Transverse colon (tissue), 4 donors: ENCODE measurements around the gene FAM131C. TPM values are rescaled to one million over a fixed set of nuclear protein-coding genes. Genes with fewer than 3 reads are reported as not detected.

Source experiments
- DNase-seq: peaks from one replicate; pipeline ENCODE4 v3.0.0-alpha.2; 2019
- H3K27ac ChIP-seq, 4 donors: fragments of 200-600 bp; sonication (generic); 2 replicates each; pipeline ENCODE4 v1.5.1; 2016 to 2018; ENCODE audit warnings: inconsistent platforms in 4 of 4
- H3K27me3 ChIP-seq: fragments of 200-600 bp; sonication (generic); 2 replicates; pipeline ENCODE4 v1.5.1; 2017; ENCODE audit warnings: inconsistent platforms
- H3K36me3 ChIP-seq, 4 donors: fragments of 200-600 bp; sonication (generic); 2 replicates each; pipeline ENCODE4 v1.5.1; 2017 to 2019; ENCODE audit warnings: inconsistent platforms in 4 of 4
- H3K4me1 ChIP-seq, 4 donors: fragments of 200-600 bp; sonication (generic); 2 replicates each; pipeline ENCODE4 v1.5.1; 2017 to 2020; ENCODE audit warnings: inconsistent platforms in 4 of 4
- H3K4me3 ChIP-seq, 4 donors: fragments of 200-600 bp; sonication (generic); 1 replicate in 1 of 4; 2 replicates in 3 of 4; pipeline versions ENCODE4 v1.5.1 to v1.6.1; 2017 to 2019; ENCODE audit warnings: inconsistent platforms in 4 of 4
- H3K9me3 ChIP-seq, 2 donors: fragments of 200-600 bp; sonication (generic); 2 replicates each; pipeline ENCODE4 v1.5.1; 2017 to 2019; ENCODE audit warnings: inconsistent platforms in 2 of 2
- EP300 ChIP-seq: sonication (generic); formaldehyde crosslinking; IDR thresholded peaks from one replicate; pipeline ENCODE4 v1.6.1; 2017; ENCODE audit warnings: antibody characterized with exemption, low read depth
- POLR2A ChIP-seq: fragments of 450-650 bp; IDR thresholded peaks from one replicate; pipeline ENCODE4 v1.6.1; 2016; ENCODE audit warnings: antibody characterized with exemption, mild to moderate bottlenecking, moderate library complexity
- POLR2AphosphoS5 ChIP-seq, 3 donors: sonication (generic); formaldehyde crosslinking; IDR thresholded peaks; one replicate each; pipeline ENCODE4 v1.6.1; 2016; ENCODE audit warnings: antibody characterized with exemption in 3 of 3
- WGBS, 2 donors: methylation state at CpG; one replicate each; pipeline ENCODE4 v1.1.5; 2018; ENCODE audit warnings: low coverage in 1 of 2; 5-methylcytosine and 5-hydroxymethylcytosine counted together
- in situ Hi-C, 4 donors: fragments of 200-750 bp; cut with MboI; loops; one replicate each; pipeline versions ENCODE4 v1.15.0 to v1.15.1; 2017; ENCODE audit warnings: low sequenced_read_pairs in 3 of 4, low pct_ligation_motif_present in 1 of 4, low pct_unique_long_range_greater_than_20kb in 1 of 4
- intact Hi-C: fragments of 100-400 bp; cut with DNase I; formaldehyde crosslinking; loops from one replicate; pipeline ENCODE4 v1.15.1; 2023; ENCODE audit warnings: low total_unique reads
- total RNA-seq, 4 donors: library from RNA; depleted of rRNA; stranded (reverse); fragments of >200 nt; gene quantifications; one replicate each; pipeline ENCODE4 v1.1.0, GENCODE V29; 2016
- TF ChIP-seq, protein P1 (sequence below), 5 experiments: fragments of 200-600 bp in 3 of 5; fragments of 450-650 bp in 2 of 5; sonication (generic) in 3 of 5; IDR thresholded peaks; 1 replicate in 2 of 5; 2 replicates in 3 of 5; pipeline ENCODE4 v1.5.1; 2016 to 2017; ENCODE audit warnings: antibody characterized with exemption in 5 of 5, inconsistent platforms in 3 of 5, mild to moderate bottlenecking in 2 of 5, moderate library complexity in 1 of 5

The FAM131C gene
- total RNA-seq, 4 donors from 2014 or later = 1.2 TPM; not detected in 3

DNA sequence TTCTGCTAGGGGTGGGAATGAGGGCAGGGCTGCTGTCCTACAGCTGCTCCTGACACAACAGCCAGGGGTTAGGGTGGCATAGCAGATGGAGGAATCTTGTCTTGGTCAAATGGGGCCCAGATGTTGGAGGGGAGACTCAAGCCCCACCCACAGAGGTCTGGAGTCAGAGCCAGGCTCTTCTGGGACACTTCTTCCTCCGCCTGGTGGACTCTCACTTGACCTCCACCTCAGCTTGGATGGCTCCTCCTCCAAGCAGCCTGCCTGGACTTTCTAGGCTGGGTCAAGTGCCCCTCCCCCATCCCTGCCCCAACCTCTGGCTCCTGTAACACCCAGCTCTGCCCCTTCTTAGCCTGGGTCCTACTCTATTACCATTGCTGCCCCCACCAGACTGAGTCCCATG, 47.0 kb upstream of the FAM131C start:
- in situ Hi-C loops (no loop called here), intact Hi-C loops (no loop called here)
- Histone ChIP-seq H3K9me3 (no peaks in the 10 kb centered on the region), H3K27ac (no peak overlapping the region), H3K36me3 (peaks cover 0 to 12% (median 0%) of the 10 kb centered on the region in 4 donors), H3K4me3 (no peak overlapping the region), H3K27me3 (no peaks in the 10 kb centered on the region), H3K4me1 (no peaks in the 10 kb centered on the region)
- TF ChIP-seq, protein P1, sequence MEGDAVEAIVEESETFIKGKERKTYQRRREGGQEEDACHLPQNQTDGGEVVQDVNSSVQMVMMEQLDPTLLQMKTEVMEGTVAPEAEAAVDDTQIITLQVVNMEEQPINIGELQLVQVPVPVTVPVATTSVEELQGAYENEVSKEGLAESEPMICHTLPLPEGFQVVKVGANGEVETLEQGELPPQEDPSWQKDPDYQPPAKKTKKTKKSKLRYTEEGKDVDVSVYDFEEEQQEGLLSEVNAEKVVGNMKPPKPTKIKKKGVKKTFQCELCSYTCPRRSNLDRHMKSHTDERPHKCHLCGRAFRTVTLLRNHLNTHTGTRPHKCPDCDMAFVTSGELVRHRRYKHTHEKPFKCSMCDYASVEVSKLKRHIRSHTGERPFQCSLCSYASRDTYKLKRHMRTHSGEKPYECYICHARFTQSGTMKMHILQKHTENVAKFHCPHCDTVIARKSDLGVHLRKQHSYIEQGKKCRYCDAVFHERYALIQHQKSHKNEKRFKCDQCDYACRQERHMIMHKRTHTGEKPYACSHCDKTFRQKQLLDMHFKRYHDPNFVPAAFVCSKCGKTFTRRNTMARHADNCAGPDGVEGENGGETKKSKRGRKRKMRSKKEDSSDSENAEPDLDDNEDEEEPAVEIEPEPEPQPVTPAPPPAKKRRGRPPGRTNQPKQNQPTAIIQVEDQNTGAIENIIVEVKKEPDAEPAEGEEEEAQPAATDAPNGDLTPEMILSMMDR (IDR thresholded peaks at IDR 0.05) = no peak
- TF ChIP-seq POLR2A (no peak), EP300 (no peak), POLR2AphosphoS5 (IDR thresholded peaks at IDR 0.05) (no peak)
- 67% methylated on average over 1 of the region's 1 CpG; no CpG with 5 or more reads in 1 of the 2 donors for WGBS, 2 donors
- DNase-seq = no peak

DNA sequence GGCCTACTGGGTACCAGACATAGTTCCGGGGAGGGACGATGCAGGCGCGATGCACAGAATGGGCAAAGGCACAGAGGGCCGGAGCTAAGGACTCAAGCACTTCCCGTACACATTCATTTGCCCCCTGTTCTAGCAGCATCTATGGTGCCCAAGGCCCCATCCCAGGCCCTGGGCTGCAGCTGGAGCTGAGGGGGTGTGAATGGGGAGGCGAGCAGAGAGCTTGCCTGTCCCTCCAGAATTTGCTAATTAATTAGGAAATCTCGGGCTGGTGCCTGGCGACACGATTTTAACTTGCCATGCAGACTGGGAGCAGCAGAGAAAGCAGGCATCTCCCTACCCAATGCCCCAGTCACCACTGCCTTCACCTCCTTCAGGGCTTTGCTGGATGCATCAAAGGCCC, 46.5 kb upstream of the FAM131C start:
- WGBS, 2 donors = 87% methylated on average over 10 of the region's 10 CpGs; no CpG with 5 or more reads in 1 of the 2 donors
- Histone ChIP-seq H3K36me3 (peaks cover 0 to 8% (median 0%) of the 10 kb centered on the region in 4 donors), H3K27me3 (no peaks in the 10 kb centered on the region), H3K4me1 (no peaks in the 10 kb centered on the region), H3K9me3 (no peaks in the 10 kb centered on the region), H3K4me3 (no peak overlapping the region), H3K27ac (no peak overlapping the region)
- DNase-seq = no peak
- intact Hi-C loops = no loop called here
- in situ Hi-C loops = no loop called here
- TF ChIP-seq POLR2A (no peak), POLR2AphosphoS5 (IDR thresholded peaks at IDR 0.05) (no peak), EP300 (no peak)
- TF ChIP-seq, protein P1 (IDR thresholded peaks at IDR 0.05) = no peak

DNA sequence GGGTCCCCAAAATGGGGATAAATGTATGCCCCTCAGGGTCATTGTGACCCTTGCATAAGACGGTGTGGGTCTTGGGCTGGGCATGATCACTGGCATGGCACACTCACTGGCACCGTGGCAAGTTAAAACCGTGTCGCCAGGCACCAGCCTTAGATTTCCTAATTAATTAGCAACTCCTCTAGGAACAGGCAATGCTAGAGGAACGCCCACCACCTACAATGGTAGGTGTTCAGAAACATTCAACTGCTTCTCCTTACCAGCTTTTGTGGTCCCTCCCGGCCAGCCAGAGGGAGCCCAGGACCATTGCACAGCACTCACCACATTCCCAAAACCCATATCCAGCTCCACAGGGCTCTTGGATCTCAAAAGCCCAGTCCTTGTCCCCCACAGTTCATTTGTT, 46.1 kb upstream of the FAM131C start:
- Histone ChIP-seq H3K4me3 (no peak overlapping the region), H3K27ac (no peak overlapping the region), H3K4me1 (no peaks in the 10 kb centered on the region), H3K36me3 (peaks cover 0 to 3% (median 0%) of the 10 kb centered on the region in 4 donors), H3K27me3 (no peaks in the 10 kb centered on the region), H3K9me3 (no peaks in the 10 kb centered on the region)
- DNase-seq = no peak
- TF ChIP-seq, protein P1 (IDR thresholded peaks at IDR 0.05) = no peak
- TF ChIP-seq EP300 (no peak), POLR2A (no peak), POLR2AphosphoS5 (IDR thresholded peaks at IDR 0.05) (no peak)
- intact Hi-C loops = no loop called here
- 90% methylated on average over 4 of the region's 6 CpGs; no CpG with 5 or more reads in 1 of the 2 donors for WGBS, 2 donors
- in situ Hi-C loops = no loop called here

DNA sequence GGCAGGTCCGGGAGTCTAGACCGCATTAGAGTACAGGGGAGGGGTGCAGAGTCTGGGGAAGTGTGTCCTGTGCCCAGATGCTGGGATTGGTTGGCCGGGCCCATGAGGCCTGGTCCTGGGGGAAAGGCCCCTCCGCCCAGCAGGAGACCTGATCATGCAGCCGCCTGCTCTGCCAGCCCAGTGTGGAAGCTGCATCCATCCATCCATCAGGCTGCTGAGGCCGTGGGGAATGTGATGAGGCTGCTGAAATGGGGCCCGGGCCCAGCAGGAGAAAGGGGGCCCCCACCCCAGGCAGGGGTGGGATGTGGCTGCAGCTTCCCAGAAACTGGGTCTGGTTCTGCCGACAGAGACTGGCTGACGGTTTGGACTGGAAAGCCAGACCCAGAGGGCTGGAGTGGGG, 45.3 kb upstream of the FAM131C start:
- H3K36me3 ChIP-seq = no peaks in the 10 kb centered on the region
- H3K9me3 ChIP-seq = no peaks in the 10 kb centered on the region
- no peak overlapping the region for H3K27ac ChIP-seq
- DNase-seq = no peak
- no peak for TF ChIP-seq EP300
- TF ChIP-seq POLR2A = no peak
- TF ChIP-seq, protein P1 (IDR thresholded peaks at IDR 0.05) = no peak
- TF ChIP-seq POLR2AphosphoS5 (IDR thresholded peaks at IDR 0.05) = no peak
- H3K4me3 ChIP-seq = no peak overlapping the region
- WGBS, 2 donors = 67% methylated on average over 9 of the region's 9 CpGs; no CpG with 5 or more reads in 1 of the 2 donors
- no peaks in the 10 kb centered on the region for H3K27me3 ChIP-seq
- in situ Hi-C loops (no loop called here), intact Hi-C loops (no loop called here)
- no peaks in the 10 kb centered on the region for H3K4me1 ChIP-seq
